ENCODE measurements around the gene HBZ.

The HBZ gene

DNA sequence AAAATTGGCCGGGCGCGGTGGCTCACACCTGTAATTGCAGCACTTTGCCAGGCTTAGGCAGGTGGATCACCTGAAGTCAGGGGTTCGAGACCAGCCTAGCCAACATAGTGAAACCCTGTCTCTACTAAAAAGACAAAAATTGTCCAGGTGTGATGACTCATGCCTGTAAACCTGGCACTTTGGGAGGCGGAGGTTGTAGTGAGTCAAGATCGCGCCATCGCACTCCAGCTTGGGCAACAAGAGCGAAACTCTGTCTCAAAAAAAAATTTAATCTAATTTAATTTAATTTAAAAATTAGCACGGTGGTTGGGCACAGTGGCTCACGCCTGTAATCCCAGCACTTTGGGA is 26.2 kb downstream of the HBZ start:
- no peaks in the 10 kb centered on the region for H3K36me3 Mint-ChIP-seq
- H3K4me1 Mint-ChIP-seq: peaks cover 5% of the 10 kb centered on the region
- no peak overlapping the region for H3K27ac Mint-ChIP-seq
- ATAC-seq (no peak), DNase-seq (ENCODE audit: low spot score in 2 of 2) (no peak)
- H3K4me3 Mint-ChIP-seq: no peak overlapping the region
- H3K9me3 Mint-ChIP-seq: no peaks in the 10 kb centered on the region

DNA sequence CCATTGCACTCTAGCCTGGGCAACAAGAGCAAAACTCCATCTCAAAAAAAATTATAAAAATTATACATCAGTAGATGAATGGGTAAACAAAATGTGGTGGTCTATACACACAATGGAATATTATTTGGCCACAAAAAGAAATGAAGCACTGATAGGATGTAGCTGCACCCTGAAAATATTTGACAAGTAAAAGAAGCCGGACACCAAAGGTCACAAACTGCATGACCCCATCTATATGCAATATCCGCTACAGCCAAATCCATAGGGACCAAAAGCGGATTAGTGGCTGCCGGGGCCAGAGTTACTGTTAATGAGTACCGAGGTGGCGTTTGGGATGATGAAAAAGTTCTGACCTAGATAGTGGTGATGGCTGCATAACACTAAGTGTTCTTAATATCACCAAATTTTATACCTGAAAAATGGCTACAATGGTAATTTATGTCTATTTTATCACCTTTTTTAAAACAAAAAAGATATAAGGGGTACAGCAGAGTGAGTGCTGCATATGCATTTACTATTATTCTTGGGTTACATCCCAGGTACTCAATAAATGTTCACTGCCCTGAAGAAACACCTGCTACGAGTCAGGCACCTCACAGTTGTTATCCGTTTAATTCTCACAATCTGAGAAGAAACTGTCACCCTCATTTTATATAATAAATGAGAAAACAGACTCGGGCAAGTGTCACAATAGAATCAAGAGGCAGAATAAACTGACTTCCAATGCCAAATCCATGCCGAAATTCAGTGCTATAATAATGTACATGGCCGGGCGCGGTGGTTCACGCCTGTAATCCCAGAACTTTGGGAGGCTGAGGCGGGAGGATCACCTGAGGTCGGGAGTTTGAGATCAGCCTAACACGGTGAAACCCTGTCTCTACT is 27.0 kb downstream of the HBZ start:
- Mint-ChIP-seq H3K36me3 (peaks cover 4% of the 10 kb centered on the region), H3K4me1 (peaks cover 4% of the 10 kb centered on the region), H3K9me3 (no peaks in the 10 kb centered on the region), H3K27ac (no peak overlapping the region), H3K4me3 (peak overlapping the region; percentile 45)
- DNase-seq (ENCODE audit: low spot score in 2 of 2): no peak
- no peak for ATAC-seq

DNA sequence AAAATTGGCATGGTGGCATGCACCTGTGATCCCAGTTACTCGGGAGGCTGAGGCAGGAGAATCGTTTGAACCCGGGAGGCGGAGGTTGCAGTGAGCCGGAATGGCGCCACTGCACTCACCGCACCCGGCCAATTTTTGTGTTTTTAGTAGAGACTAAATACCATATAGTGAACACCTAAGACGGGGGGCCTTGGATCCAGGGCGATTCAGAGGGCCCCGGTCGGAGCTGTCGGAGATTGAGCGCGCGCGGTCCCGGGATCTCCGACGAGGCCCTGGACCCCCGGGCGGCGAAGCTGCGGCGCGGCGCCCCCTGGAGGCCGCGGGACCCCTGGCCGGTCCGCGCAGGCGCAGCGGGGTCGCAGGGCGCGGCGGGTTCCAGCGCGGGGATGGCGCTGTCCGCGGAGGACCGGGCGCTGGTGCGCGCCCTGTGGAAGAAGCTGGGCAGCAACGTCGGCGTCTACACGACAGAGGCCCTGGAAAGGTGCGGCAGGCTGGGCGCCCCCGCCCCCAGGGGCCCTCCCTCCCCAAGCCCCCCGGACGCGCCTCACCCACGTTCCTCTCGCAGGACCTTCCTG is 27.7 kb downstream of the HBZ start, which contains the start of gene HBQ1:
HBQ1 (plus strand) TSS at position 359 of the 575 bp plus-strand sequence; CDS start at position 387, 28 bp downstream.
- peak within 1 kb of the TSS; percentile 45 for H3K4me3 Mint-ChIP-seq
- DNase-seq (ENCODE audit: low spot score in 2 of 2): peak in 1 of 2 donors; percentile 35
- no peaks in the 10 kb centered on the region for H3K4me1 Mint-ChIP-seq
- peak; percentile 14 for ATAC-seq
- H3K36me3 Mint-ChIP-seq: peaks cover 12% of the 10 kb centered on the region
- H3K9me3 Mint-ChIP-seq: no peaks in the 10 kb centered on the region
- no peak within 1 kb of the TSS for H3K27ac Mint-ChIP-seq

DNA sequence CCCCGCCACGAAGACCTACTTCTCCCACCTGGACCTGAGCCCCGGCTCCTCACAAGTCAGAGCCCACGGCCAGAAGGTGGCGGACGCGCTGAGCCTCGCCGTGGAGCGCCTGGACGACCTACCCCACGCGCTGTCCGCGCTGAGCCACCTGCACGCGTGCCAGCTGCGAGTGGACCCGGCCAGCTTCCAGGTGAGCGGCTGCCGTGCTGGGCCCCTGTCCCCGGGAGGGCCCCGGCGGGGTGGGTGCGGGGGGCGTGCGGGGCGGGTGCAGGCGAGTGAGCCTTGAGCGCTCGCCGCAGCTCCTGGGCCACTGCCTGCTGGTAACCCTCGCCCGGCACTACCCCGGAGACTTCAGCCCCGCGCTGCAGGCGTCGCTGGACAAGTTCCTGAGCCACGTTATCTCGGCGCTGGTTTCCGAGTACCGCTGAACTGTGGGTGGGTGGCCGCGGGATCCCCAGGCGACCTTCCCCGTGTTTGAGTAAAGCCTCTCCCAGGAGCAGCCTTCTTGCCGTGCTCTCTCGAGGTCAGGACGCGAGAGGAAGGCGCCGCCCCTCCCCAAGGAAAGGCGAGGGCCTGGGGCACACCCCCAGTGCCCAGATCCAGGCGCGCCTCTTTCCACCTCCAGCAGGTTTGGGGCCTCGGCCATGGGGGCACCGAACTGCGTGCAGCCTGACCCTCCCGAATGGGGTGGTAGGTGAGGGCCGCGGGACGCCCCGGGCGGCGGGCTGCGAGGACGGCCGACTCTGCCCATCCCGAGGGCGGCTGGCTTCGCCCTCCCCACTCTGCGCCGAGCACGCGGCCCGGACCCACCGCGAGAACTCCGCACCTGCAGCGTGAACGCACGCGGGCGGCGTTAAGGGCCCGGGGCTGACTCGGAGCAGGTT is 28.5 kb downstream of the HBZ start:
- no peaks in the 10 kb centered on the region for H3K4me1 Mint-ChIP-seq
- H3K4me3 Mint-ChIP-seq: peak overlapping the region; percentile 18
- peak; percentile 88 for ATAC-seq
- DNase-seq (ENCODE audit: low spot score in 2 of 2): no peak
- H3K9me3 Mint-ChIP-seq: no peaks in the 10 kb centered on the region
- H3K36me3 Mint-ChIP-seq: peaks cover 19% of the 10 kb centered on the region
- no peak overlapping the region for H3K27ac Mint-ChIP-seq

- Mint-ChIP-seq H3K4me3 (no peak overlapping the region), H3K27ac (no peak overlapping the region), H3K4me1 (no peaks in the 10 kb centered on the region), H3K36me3 (peaks cover 21% of the 10 kb centered on the region), H3K9me3 (no peaks in the 10 kb centered on the region)
- ATAC-seq (no peak), DNase-seq (ENCODE audit: low spot score in 2 of 2) (peak; percentile 88 to 93)
Measured at GRCh38 chr16:181565-182021, 29.1 kb downstream of the HBZ start.

- ATAC-seq (no peak), DNase-seq (ENCODE audit: low spot score in 2 of 2) (no peak)
- H3K4me1 Mint-ChIP-seq: no peaks in the 10 kb centered on the region
- no peak overlapping the region for H3K4me3 Mint-ChIP-seq
- H3K27ac Mint-ChIP-seq: peak overlapping the region; percentile 45
- H3K36me3 Mint-ChIP-seq: peaks cover 31% of the 10 kb centered on the region
- no peaks in the 10 kb centered on the region for H3K9me3 Mint-ChIP-seq
Measured at GRCh38 chr16:183005-183404, 30.6 kb downstream of the HBZ start.

- no peak for ATAC-seq
- H3K27ac Mint-ChIP-seq: no peak overlapping the region
- peaks cover 53% of the 10 kb centered on the region for H3K36me3 Mint-ChIP-seq
- no peak overlapping the region for H3K4me3 Mint-ChIP-seq
- no peaks in the 10 kb centered on the region for H3K4me1 Mint-ChIP-seq
- no peaks in the 10 kb centered on the region for H3K9me3 Mint-ChIP-seq
- DNase-seq (ENCODE audit: low spot score in 2 of 2): no peak
Measured at GRCh38 chr16:185213-185612, 32.8 kb downstream of the HBZ start.

DNA sequence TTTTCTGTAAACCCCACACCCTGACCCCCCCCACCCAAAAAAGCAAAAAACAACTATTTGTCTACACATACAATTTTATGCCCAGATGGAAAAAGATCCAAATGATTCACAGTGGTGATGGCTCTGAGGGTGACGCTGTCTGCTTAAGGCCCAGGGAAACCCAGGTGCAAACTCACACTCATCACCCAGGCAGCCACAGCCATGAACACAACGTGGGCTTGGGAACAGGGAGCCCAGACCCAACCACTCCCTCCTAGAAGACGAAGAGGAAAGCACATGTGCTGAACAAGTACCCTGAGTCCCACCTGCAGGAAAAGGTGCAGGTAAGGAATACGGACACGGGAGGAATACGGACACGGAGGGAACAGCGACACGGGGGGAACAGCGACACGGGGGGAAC is 33.2 kb downstream of the HBZ start:
- no peak for ATAC-seq
- Mint-ChIP-seq H3K4me1 (no peaks in the 10 kb centered on the region), H3K36me3 (peaks cover 58% of the 10 kb centered on the region), H3K9me3 (no peaks in the 10 kb centered on the region), H3K4me3 (no peak overlapping the region), H3K27ac (no peak overlapping the region)
- no peak for DNase-seq (ENCODE audit: low spot score in 2 of 2)

GRCh38 chr16:187330-187729 is 34.9 kb downstream of the HBZ start:
- ATAC-seq (no peak), DNase-seq (ENCODE audit: low spot score in 2 of 2) (no peak)
- Mint-ChIP-seq H3K27ac (no peak overlapping the region), H3K4me3 (no peak overlapping the region), H3K4me1 (no peaks in the 10 kb centered on the region), H3K9me3 (no peaks in the 10 kb centered on the region), H3K36me3 (peaks cover 74% of the 10 kb centered on the region)

DNA sequence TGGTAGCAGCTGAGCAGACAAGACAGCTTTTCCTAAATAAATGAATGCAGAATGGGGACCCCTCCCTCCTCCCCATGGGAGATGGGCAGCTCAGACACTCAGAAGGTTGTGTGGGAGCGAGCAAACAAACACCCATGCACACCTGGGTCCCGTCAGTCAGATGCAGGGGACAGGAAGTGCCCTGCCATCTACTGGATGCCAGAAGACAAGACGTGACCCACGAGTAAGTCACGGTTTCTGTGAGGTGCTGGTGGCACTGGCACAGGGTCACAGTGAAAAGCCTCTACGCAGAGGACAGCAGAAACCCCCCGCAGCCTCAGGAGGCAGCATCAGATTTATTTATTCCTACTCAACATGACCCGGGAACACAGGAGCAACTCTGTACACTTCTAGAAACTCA is 36.2 kb downstream of the HBZ start:
- DNase-seq (ENCODE audit: low spot score in 2 of 2): no peak
- H3K36me3 Mint-ChIP-seq: peaks cover 87% of the 10 kb centered on the region

DNA sequence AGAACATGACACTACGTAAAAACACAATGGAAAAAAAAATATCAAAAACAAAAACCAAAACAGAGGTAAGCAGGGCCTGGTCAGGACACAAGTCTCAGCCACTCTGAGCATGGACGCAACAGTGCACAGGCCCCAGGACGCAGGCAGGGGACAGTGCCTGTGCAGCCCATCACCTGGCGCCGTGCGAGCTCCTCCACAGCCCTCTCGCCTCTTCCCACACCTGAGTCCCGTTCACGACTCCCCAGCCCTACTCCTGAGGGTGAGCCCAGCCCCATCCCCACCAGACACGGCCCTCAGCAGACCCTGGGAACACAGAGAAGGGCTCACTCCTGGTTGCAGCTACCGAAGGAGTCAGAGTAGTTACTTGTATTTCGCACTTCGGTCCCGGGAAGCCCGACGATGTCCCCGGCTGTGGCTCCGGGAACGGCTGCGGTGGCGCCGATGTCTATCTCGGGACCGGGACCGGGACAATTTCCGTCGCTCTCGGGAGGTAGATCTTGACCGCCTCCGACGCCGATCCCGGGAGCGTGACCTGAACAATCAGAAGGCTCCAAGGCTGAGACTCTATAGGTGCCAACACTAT is 37.3 kb downstream of the HBZ start:
- Mint-ChIP-seq H3K4me3 (no peak overlapping the region), H3K36me3 (peaks cover 91% of the 10 kb centered on the region), H3K4me1 (no peaks in the 10 kb centered on the region), H3K27ac (peak overlapping the region; percentile 75), H3K9me3 (no peaks in the 10 kb centered on the region)
- ATAC-seq (no peak), DNase-seq (ENCODE audit: low spot score in 2 of 2) (no peak)

More for the DNA sequence above, 36.2 kb downstream of the HBZ start:
- H3K9me3 Mint-ChIP-seq: no peaks in the 10 kb centered on the region
- H3K4me1 Mint-ChIP-seq: no peaks in the 10 kb centered on the region
- ATAC-seq: no peak
- peak overlapping the region; percentile 75 for H3K27ac Mint-ChIP-seq
- no peak overlapping the region for H3K4me3 Mint-ChIP-seq

GRCh38 chr16:191831-192230 is 39.4 kb downstream of the HBZ start:
- Mint-ChIP-seq H3K4me3 (no peak overlapping the region), H3K4me1 (no peaks in the 10 kb centered on the region), H3K9me3 (no peaks in the 10 kb centered on the region), H3K27ac (peak overlapping the region; percentile 72), H3K36me3 (peaks cover 98% of the 10 kb centered on the region)
- ATAC-seq: no peak
- DNase-seq (ENCODE audit: low spot score in 2 of 2): no peak

DNA sequence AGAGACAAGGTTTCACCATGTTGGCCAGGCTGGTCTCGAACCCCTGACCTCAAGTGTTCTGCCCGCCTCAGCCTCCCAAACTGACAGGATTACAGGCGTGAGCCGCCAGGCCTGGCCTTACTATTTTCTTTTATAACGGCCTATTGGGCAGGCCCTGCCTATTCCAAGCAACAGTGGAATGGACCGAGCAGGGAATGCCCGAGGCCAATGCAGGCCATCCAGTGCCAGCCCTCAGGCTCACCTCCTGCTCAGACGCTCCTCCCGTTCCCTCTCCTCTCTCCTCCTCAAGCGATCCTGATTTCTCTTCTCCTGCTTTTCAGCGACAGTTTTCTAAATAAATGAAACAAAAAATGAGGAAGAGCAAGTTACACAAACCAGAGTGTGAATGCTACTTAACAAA is 40.2 kb downstream of the HBZ start:
- Mint-ChIP-seq H3K36me3 (peaks cover 100% of the 10 kb centered on the region), H3K4me1 (no peaks in the 10 kb centered on the region), H3K4me3 (no peak overlapping the region), H3K9me3 (no peaks in the 10 kb centered on the region), H3K27ac (no peak overlapping the region)
- no peak for DNase-seq (ENCODE audit: low spot score in 2 of 2)
- no peak for ATAC-seq

GRCh38 chr16:193441-193840 is 41.0 kb downstream of the HBZ start:
- DNase-seq (ENCODE audit: low spot score in 2 of 2) (no peak), ATAC-seq (no peak)
- H3K4me3 Mint-ChIP-seq: no peak overlapping the region
- no peaks in the 10 kb centered on the region for H3K9me3 Mint-ChIP-seq
- H3K36me3 Mint-ChIP-seq: peaks cover 100% of the 10 kb centered on the region
- no peak overlapping the region for H3K27ac Mint-ChIP-seq
- no peaks in the 10 kb centered on the region for H3K4me1 Mint-ChIP-seq

DNA sequence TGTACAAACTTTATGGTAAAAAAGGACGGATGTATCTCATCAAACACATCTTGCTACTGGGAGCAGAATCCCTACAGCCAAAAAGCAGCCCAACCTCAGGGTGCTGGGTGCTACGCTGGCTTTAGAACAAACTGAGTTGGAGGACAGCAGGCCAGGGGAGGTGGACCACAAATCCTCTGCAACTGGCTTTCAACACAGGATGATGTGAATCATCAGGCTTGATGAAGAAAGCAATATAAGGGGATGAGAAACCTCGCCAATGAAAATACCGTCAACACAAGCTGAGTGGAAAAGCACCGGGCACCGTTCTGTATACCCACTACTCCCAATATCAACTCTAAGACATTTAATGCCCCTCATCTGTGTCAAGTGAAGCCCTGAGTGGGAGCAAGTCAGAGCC is 42.1 kb downstream of the HBZ start:
- no peaks in the 10 kb centered on the region for H3K9me3 Mint-ChIP-seq
- H3K4me1 Mint-ChIP-seq: no peaks in the 10 kb centered on the region
- DNase-seq (ENCODE audit: low spot score in 2 of 2) (no peak), ATAC-seq (no peak)
- H3K4me3 Mint-ChIP-seq: no peak overlapping the region
- H3K27ac Mint-ChIP-seq: no peak overlapping the region
- peaks cover 100% of the 10 kb centered on the region for H3K36me3 Mint-ChIP-seq
